CD4-positive, CD25-positive, alpha-beta regulatory T cell (primary cell): Measurements from ENCODE around the gene GRK1. TPM values are rescaled to one million over a fixed set of nuclear protein-coding genes. Genes with fewer than 3 reads are reported as not detected.

Source experiments
- ATAC-seq, 2 donors: fragments of 150-1000 bp; cut with Tn5 transposase; one replicate each; pipeline ENCODE4 v1.10.0; 2021; ENCODE audit warnings: low read depth in 2 of 2, moderate number of reproducible peaks in 2 of 2, moderate library complexity in 1 of 2
- DNase-seq, 3 donors: peaks; one replicate each; pipeline versions ENCODE4 v3.0.0 to v3.0.0-alpha.2; 2012 to 2022; ENCODE audit warnings: mixed read lengths in 1 of 3
- H3K27ac ChIP-seq: one replicate; pipeline ENCODE4 v1.7.0; 2013; ENCODE audit warnings: mild to moderate bottlenecking, low read length; ENCODE audit not compliant: insufficient read depth, poor library complexity, severe bottlenecking
- H3K27me3 ChIP-seq: one replicate; pipeline ENCODE4 v1.7.0; 2013; ENCODE audit warnings: low read length; ENCODE audit not compliant: control insufficient read depth, insufficient read depth
- H3K36me3 ChIP-seq: one replicate; pipeline ENCODE4 v1.7.0; 2013; ENCODE audit warnings: mild to moderate bottlenecking, low read length, moderate library complexity; ENCODE audit not compliant: control insufficient read depth, insufficient read depth
- H3K4me1 ChIP-seq: 2 replicates; pipeline ENCODE4 v1.7.0; 2013; ENCODE audit warnings: mild to moderate bottlenecking, low read length; ENCODE audit not compliant: insufficient read depth, control insufficient read depth, poor library complexity, severe bottlenecking
- H3K4me3 ChIP-seq: one replicate; pipeline ENCODE4 v1.7.0; 2013; ENCODE audit warnings: low read depth, mild to moderate bottlenecking, low read length, moderate library complexity
- H3K9me3 ChIP-seq, 2 experiments: 1 replicate in 1 of 2; 2 replicates in 1 of 2; pipeline ENCODE4 v1.7.0; 2013; ENCODE audit warnings: low read length in 2 of 2, mild to moderate bottlenecking in 1 of 2, moderate library complexity in 1 of 2; ENCODE audit not compliant: control insufficient read depth in 2 of 2
- H3K27ac Mint-ChIP-seq, 3 donors: one replicate each; pipeline ENCODE4 v1.8.0; 2020 to 2022; ENCODE audit warnings: mild to moderate bottlenecking in 3 of 3, mixed read lengths in 3 of 3, moderate library complexity in 2 of 3
- H3K27me3 Mint-ChIP-seq: one replicate; pipeline ENCODE4 v1.8.0; 2022; ENCODE audit warnings: mild to moderate bottlenecking, mixed read lengths
- H3K36me3 Mint-ChIP-seq: one replicate; pipeline ENCODE4 v1.8.0; 2020; ENCODE audit warnings: mixed read lengths
- H3K4me1 Mint-ChIP-seq, 4 donors: one replicate each; pipeline ENCODE4 v1.8.0; 2020 to 2022; ENCODE audit warnings: mixed read lengths in 4 of 4, mild to moderate bottlenecking in 1 of 4
- H3K4me3 Mint-ChIP-seq, 4 donors: one replicate each; pipeline ENCODE4 v1.8.0; 2020 to 2022; ENCODE audit warnings: mild to moderate bottlenecking in 4 of 4, mixed read lengths in 4 of 4, moderate library complexity in 3 of 4
- H3K9me3 Mint-ChIP-seq, 7 donors: one replicate each; pipeline ENCODE4 v1.8.0; 2020 to 2022; ENCODE audit warnings: mixed read lengths in 7 of 7, mild to moderate bottlenecking in 3 of 7, moderate library complexity in 2 of 7
- polyA plus RNA-seq, 4 donors: library from polyadenylated mRNA; unstranded; fragments of 300-500 nt; fragmentation: Illumina TruSeq; gene quantifications; one replicate each; pipeline ENCODE4 v1.2.3, GENCODE V29; 2021
- total RNA-seq: library from RNA; stranded (reverse); gene quantifications from one replicate; pipeline ENCODE4 v1.2.3, GENCODE V29; 2022

GRK1 gene
- total and polyA plus RNA-seq, 5 donors from 2014 or later: not detected

GRCh38 chr13:113647351-113648215 is 19.4 kb upstream of the GRK1 start:
- H3K4me3 Mint-ChIP-seq: no peak overlapping the region
- peaks cover under 1% of the 10 kb centered on the region for H3K36me3 Mint-ChIP-seq
- peaks cover 0 to 5% (median 0%) of the 10 kb centered on the region in 7 donors for H3K9me3 Mint-ChIP-seq
- Histone ChIP-seq H3K36me3 (no peaks in the 10 kb centered on the region), H3K27ac (no peak overlapping the region), H3K9me3 (no peaks in the 10 kb centered on the region), H3K4me1 (no peaks in the 10 kb centered on the region), H3K4me3 (no peak overlapping the region), H3K27me3 (no peaks in the 10 kb centered on the region)
- H3K27ac Mint-ChIP-seq: no peak overlapping the region
- no peak for ATAC-seq
- H3K27me3 Mint-ChIP-seq: no peaks in the 10 kb centered on the region
- DNase-seq: no peak
- peaks cover 0 to 7% (median 3%) of the 10 kb centered on the region in 4 donors for H3K4me1 Mint-ChIP-seq

GRCh38 chr13:113648216-113648610 is 18.8 kb upstream of the GRK1 start:
- Histone ChIP-seq H3K4me3 (no peak overlapping the region), H3K27me3 (no peaks in the 10 kb centered on the region), H3K27ac (no peak overlapping the region), H3K9me3 (no peaks in the 10 kb centered on the region), H3K36me3 (no peaks in the 10 kb centered on the region), H3K4me1 (no peaks in the 10 kb centered on the region)
- no peak overlapping the region for H3K27ac Mint-ChIP-seq
- DNase-seq (no peak), ATAC-seq (no peak)
- H3K36me3 Mint-ChIP-seq: no peaks in the 10 kb centered on the region
- H3K27me3 Mint-ChIP-seq: no peaks in the 10 kb centered on the region
- peaks cover 0 to 4% (median 0%) of the 10 kb centered on the region in 7 donors for H3K9me3 Mint-ChIP-seq
- H3K4me3 Mint-ChIP-seq: no peak overlapping the region
- peaks cover 0 to 7% (median 3%) of the 10 kb centered on the region in 4 donors for H3K4me1 Mint-ChIP-seq

GRCh38 chr13:113649212-113649611 is 17.8 kb upstream of the GRK1 start:
- Histone ChIP-seq H3K27ac (no peak overlapping the region), H3K27me3 (no peaks in the 10 kb centered on the region), H3K9me3 (no peaks in the 10 kb centered on the region), H3K4me3 (no peak overlapping the region), H3K4me1 (no peaks in the 10 kb centered on the region), H3K36me3 (no peaks in the 10 kb centered on the region)
- Mint-ChIP-seq H3K36me3 (no peaks in the 10 kb centered on the region), H3K4me3 (no peak overlapping the region), H3K9me3 (peaks cover 0 to 4% (median 0%) of the 10 kb centered on the region in 7 donors), H3K27me3 (no peaks in the 10 kb centered on the region), H3K27ac (no peak overlapping the region), H3K4me1 (peaks cover 0 to 7% (median 3%) of the 10 kb centered on the region in 4 donors)
- no peak for DNase-seq
- no peak for ATAC-seq

GRCh38 chr13:113650275-113650674 is 16.7 kb upstream of the GRK1 start:
- Histone ChIP-seq H3K36me3 (no peaks in the 10 kb centered on the region), H3K9me3 (no peaks in the 10 kb centered on the region), H3K27me3 (no peaks in the 10 kb centered on the region), H3K4me1 (no peaks in the 10 kb centered on the region), H3K4me3 (no peak overlapping the region), H3K27ac (no peak overlapping the region)
- Mint-ChIP-seq H3K9me3 (peaks cover 0 to 4% (median 0%) of the 10 kb centered on the region in 7 donors), H3K4me3 (no peak overlapping the region), H3K27ac (no peak overlapping the region), H3K36me3 (no peaks in the 10 kb centered on the region), H3K27me3 (no peaks in the 10 kb centered on the region), H3K4me1 (peaks cover 0 to 7% (median 3%) of the 10 kb centered on the region in 4 donors)
- no peak for DNase-seq
- ATAC-seq: no peak

- Mint-ChIP-seq H3K4me3 (no peak overlapping the region), H3K27ac (no peak overlapping the region), H3K36me3 (no peaks in the 10 kb centered on the region), H3K27me3 (no peaks in the 10 kb centered on the region), H3K4me1 (peaks cover 0 to 7% (median 3%) of the 10 kb centered on the region in 4 donors), H3K9me3 (peaks cover 0 to 4% (median 0%) of the 10 kb centered on the region in 7 donors)
- H3K27ac ChIP-seq: no peak overlapping the region
- ATAC-seq (no peak), DNase-seq (no peak)
- no peaks in the 10 kb centered on the region for H3K4me1 ChIP-seq
- no peak overlapping the region for H3K4me3 ChIP-seq
- H3K9me3 ChIP-seq: no peaks in the 10 kb centered on the region
- no peaks in the 10 kb centered on the region for H3K27me3 ChIP-seq
- H3K36me3 ChIP-seq: no peaks in the 10 kb centered on the region
Measured at GRCh38 chr13:113650731-113651148, 16.3 kb upstream of the GRK1 start.

- Mint-ChIP-seq H3K36me3 (no peaks in the 10 kb centered on the region), H3K27ac (no peak overlapping the region), H3K4me1 (peaks cover 0 to 3% (median 0%) of the 10 kb centered on the region in 4 donors), H3K4me3 (no peak overlapping the region), H3K9me3 (no peaks in the 10 kb centered on the region), H3K27me3 (no peaks in the 10 kb centered on the region)
- Histone ChIP-seq H3K4me1 (no peaks in the 10 kb centered on the region), H3K4me3 (no peak overlapping the region), H3K36me3 (no peaks in the 10 kb centered on the region), H3K27ac (no peak overlapping the region), H3K9me3 (no peaks in the 10 kb centered on the region), H3K27me3 (no peaks in the 10 kb centered on the region)
- ATAC-seq (no peak), DNase-seq (no peak)
Measured at GRCh38 chr13:113651511-113652403, 15.3 kb upstream of the GRK1 start.

- no peak for ATAC-seq
- H3K4me3 Mint-ChIP-seq: no peak overlapping the region
- H3K36me3 Mint-ChIP-seq: no peaks in the 10 kb centered on the region
- Histone ChIP-seq H3K4me1 (no peaks in the 10 kb centered on the region), H3K9me3 (no peaks in the 10 kb centered on the region), H3K27ac (no peak overlapping the region), H3K36me3 (no peaks in the 10 kb centered on the region), H3K27me3 (no peaks in the 10 kb centered on the region), H3K4me3 (no peak overlapping the region)
- H3K9me3 Mint-ChIP-seq: no peaks in the 10 kb centered on the region
- no peak for DNase-seq
- no peaks in the 10 kb centered on the region for H3K4me1 Mint-ChIP-seq
- H3K27me3 Mint-ChIP-seq: no peaks in the 10 kb centered on the region
- no peak overlapping the region for H3K27ac Mint-ChIP-seq
Measured at GRCh38 chr13:113652404-113653263, 14.4 kb upstream of the GRK1 start.
